Measurements from ENCODE around the gene LRRC40.

GRCh38 chr1:70164350-70164749 lies 41.0 kb downstream of the LRRC40 start:
- no peak for TF ChIP-seq POLR2A (IDR thresholded peaks at IDR 0.05)
- no peak for TF ChIP-seq CTCF (IDR thresholded peaks at IDR 0.05)
